Endothelial cell of umbilical vein (primary cell): ENCODE measurements around the gene PKN2. TPM values are rescaled to one million over a fixed set of nuclear protein-coding genes. Genes with fewer than 3 reads are reported as not detected.

Source experiments
- BruUV-seq: library from RNA; stranded (reverse); fragments of 400-500 nt; replicated peaks from 2 replicates; lab custom pipeline; 2021; lab: Mats Ljungman, UMichigan
- CTCF ChIA-PET: fragments of 300-600, 350-600 bp; sonication (Branson Sonifier 250); formaldehyde crosslinking; loops from one replicate; lab custom pipeline; 2021; ENCODE audit warnings: antibody characterized with exemption, inconsistent platforms; lab: Charles Lee
- POLR2A ChIA-PET: fragments of 300-600, 350-600 bp; sonication (Branson Sonifier 250); formaldehyde crosslinking; loops from one replicate; lab custom pipeline; 2021; ENCODE audit warnings: antibody characterized with exemption, inconsistent platforms; lab: Charles Lee
- DNase-seq: peaks from one replicate; pipeline ENCODE4 v3.0.0-alpha.2; 2011; ENCODE audit warnings: low read depth, low spot score
- FAIRE-seq: peaks from 2 replicates; lab custom pipeline; 2011; peaks lifted over from hg19 to GRCh38; lab: Jason Lieb, UNC
- H2AFZ ChIP-seq: 2 replicates; pipeline ENCODE4 v1.6.0; 2012; ENCODE audit warnings: low read depth, low read length, control low read depth, inconsistent platforms
- H3K27ac ChIP-seq: 2 replicates; pipeline ENCODE4 v1.5.1; 2011; ENCODE audit warnings: low read depth, mild to moderate bottlenecking, control low read depth, low read length, moderate library complexity; ENCODE audit not compliant: insufficient read depth
- H3K27me3 ChIP-seq, 2 experiments: 2 replicates each; pipeline versions ENCODE4 v1.6.0 to v1.6.1; 2011; ENCODE audit warnings: low read length in 2 of 2, mixed read lengths in 1 of 2; ENCODE audit not compliant: control insufficient read depth in 2 of 2, insufficient read depth in 2 of 2
- H3K36me3 ChIP-seq, 2 experiments: 2 replicates in 1 of 2; 3 replicates in 1 of 2; pipeline ENCODE4 v1.5.1; 2011; ENCODE audit warnings: low read length in 2 of 2, mild to moderate bottlenecking in 1 of 2, moderate library complexity in 1 of 2; ENCODE audit not compliant: control insufficient read depth in 2 of 2, insufficient read depth in 2 of 2; ENCODE audit errors: extremely low read depth in 1 of 2
- H3K4me1 ChIP-seq: 3 replicates; pipeline ENCODE4 v1.5.1; 2011; ENCODE audit warnings: mild to moderate bottlenecking, low read length; ENCODE audit not compliant: control insufficient read depth, insufficient read depth; ENCODE audit errors: extremely low read depth
- H3K4me2 ChIP-seq: 2 replicates; pipeline ENCODE4 v1.6.1; 2011; ENCODE audit warnings: low read length, control low read depth, mixed read lengths; ENCODE audit not compliant: insufficient read depth
- H3K4me3 ChIP-seq, 3 experiments: fragments of 200-600 bp in 1 of 3; sonication (generic), shearing (Covaris generic) in 1 of 3; replicated peaks in 1 of 3; 2 replicates each; pipeline ENCODE4 v1.5.1; 2011 to 2016; ENCODE audit warnings: control low read depth in 3 of 3, low read length in 3 of 3, mild to moderate bottlenecking in 2 of 3, inconsistent platforms in 1 of 3, low read depth in 1 of 3, moderate library complexity in 1 of 3; ENCODE audit not compliant: insufficient read depth in 1 of 3
- H3K79me2 ChIP-seq: 2 replicates; pipeline ENCODE4 v1.6.0; 2012; ENCODE audit warnings: low read length, inconsistent platforms; ENCODE audit not compliant: control insufficient read depth, insufficient read depth
- H3K9ac ChIP-seq: replicated peaks from 2 replicates; pipeline ENCODE3; 2011; ENCODE audit warnings: low read length, control low read depth; ENCODE audit not compliant: insufficient read depth; ENCODE audit errors: extremely low read depth
- H3K9me1 ChIP-seq: replicated peaks from 3 replicates; pipeline ENCODE4 v1.6.0; 2011; ENCODE audit warnings: mild to moderate bottlenecking, low read length; ENCODE audit not compliant: control insufficient read depth, insufficient read depth; ENCODE audit errors: extremely low read depth
- H3K9me3 ChIP-seq: replicated peaks from 2 replicates; pipeline ENCODE4 v1.5.1; 2012; ENCODE audit warnings: low read length, inconsistent platforms; ENCODE audit not compliant: control insufficient read depth, insufficient read depth
- H4K20me1 ChIP-seq: replicated peaks from 2 replicates; pipeline ENCODE3; 2011; ENCODE audit warnings: mild to moderate bottlenecking, low read length; ENCODE audit not compliant: control insufficient read depth, insufficient read depth; ENCODE audit errors: extremely low read depth
- CTCF ChIP-seq, 2 donors: IDR thresholded peaks; 1 replicate in 1 of 2; 2 replicates in 1 of 2; pipeline ENCODE4 v1.5.1; 2011; ENCODE audit warnings: low read length in 2 of 2, mild to moderate bottlenecking in 2 of 2, moderate library complexity in 2 of 2, control low read depth in 1 of 2, inconsistent platforms in 1 of 2, low read depth in 1 of 2; ENCODE audit not compliant: insufficient read depth in 1 of 2; ENCODE audit errors: extremely low read depth in 1 of 2
- EZH2 ChIP-seq: IDR thresholded peaks from 2 replicates; pipeline ENCODE4 v1.6.1; 2012; ENCODE audit warnings: borderline replicate concordance, low read depth, mild to moderate bottlenecking, moderate library complexity, low read length, inconsistent platforms; ENCODE audit not compliant: severe bottlenecking
- FOS ChIP-seq: IDR thresholded peaks from 2 replicates; pipeline ENCODE4 v1.6.1; 2011; ENCODE audit warnings: mild to moderate bottlenecking, low read length, moderate library complexity, borderline replicate concordance; ENCODE audit not compliant: insufficient read depth
- GATA2 ChIP-seq: IDR thresholded peaks from 2 replicates; pipeline ENCODE4 v1.7.0; 2011; ENCODE audit warnings: low read depth, mild to moderate bottlenecking, moderate library complexity, mixed read lengths, low read length; ENCODE audit not compliant: insufficient read length, insufficient read depth
- JUN ChIP-seq: IDR thresholded peaks from 2 replicates; pipeline ENCODE4 v1.6.1; 2011; ENCODE audit warnings: borderline replicate concordance, low read depth; ENCODE audit not compliant: insufficient read length, insufficient read depth
- MYC ChIP-seq: IDR thresholded peaks from one replicate; pipeline ENCODE4 v1.6.1; 2011; ENCODE audit warnings: mild to moderate bottlenecking, low read depth, low read length
- POLR2A ChIP-seq: IDR thresholded peaks from 2 replicates; pipeline ENCODE4 v1.6.1; 2012; ENCODE audit warnings: low read depth, mild to moderate bottlenecking, control low read depth, low read length
- POLR2AphosphoS5 ChIP-seq: IDR thresholded peaks from 2 replicates; pipeline ENCODE4 v1.6.1; 2012; ENCODE audit warnings: low read depth, mild to moderate bottlenecking, control low read depth, low read length, moderate library complexity; ENCODE audit not compliant: insufficient read depth
- dilution Hi-C: fragments of 300-500 bp; cut with MboI; formaldehyde crosslinking; loops from one replicate; pipeline ENCODE4 v1.15.0; 2019; ENCODE audit warnings: low sequenced_read_pairs; ENCODE audit not compliant: extremely low pct_ligation_motif_present
- intact Hi-C: fragments of 100-400 bp; cut with micrococcal nuclease; formaldehyde crosslinking; loops from one replicate; pipeline ENCODE4 v1.10.0; 2022
- polyA plus RNA-seq, 4 experiments: library from polyadenylated mRNA; depleted of rRNA in 3 of 4; stranded (reverse) in 3 of 4; unstranded in 1 of 4; fragments of >200 nt; gene quantifications; 2 replicates each; pipeline versions ENCODE4 v1.2.1 to v1.2.3, GENCODE V29; 2011 to 2012; ENCODE audit warnings: missing spikeins in 1 of 4
- total RNA-seq: library from RNA; stranded (reverse); gene quantifications from 2 replicates; pipeline ENCODE4 v1.2.3, GENCODE V29; 2021
- TF ChIP-seq, protein P1 (sequence below): IDR thresholded peaks from 2 replicates; pipeline ENCODE4 v1.6.1; 2011; ENCODE audit not compliant: insufficient read depth, insufficient read length

Gene PKN2
- total and polyA plus RNA-seq, 2 donors (not counting 3 experiments of a cell fraction or from before 2014, with no cell fraction given), result 11.5 to 47.3 TPM

DNA sequence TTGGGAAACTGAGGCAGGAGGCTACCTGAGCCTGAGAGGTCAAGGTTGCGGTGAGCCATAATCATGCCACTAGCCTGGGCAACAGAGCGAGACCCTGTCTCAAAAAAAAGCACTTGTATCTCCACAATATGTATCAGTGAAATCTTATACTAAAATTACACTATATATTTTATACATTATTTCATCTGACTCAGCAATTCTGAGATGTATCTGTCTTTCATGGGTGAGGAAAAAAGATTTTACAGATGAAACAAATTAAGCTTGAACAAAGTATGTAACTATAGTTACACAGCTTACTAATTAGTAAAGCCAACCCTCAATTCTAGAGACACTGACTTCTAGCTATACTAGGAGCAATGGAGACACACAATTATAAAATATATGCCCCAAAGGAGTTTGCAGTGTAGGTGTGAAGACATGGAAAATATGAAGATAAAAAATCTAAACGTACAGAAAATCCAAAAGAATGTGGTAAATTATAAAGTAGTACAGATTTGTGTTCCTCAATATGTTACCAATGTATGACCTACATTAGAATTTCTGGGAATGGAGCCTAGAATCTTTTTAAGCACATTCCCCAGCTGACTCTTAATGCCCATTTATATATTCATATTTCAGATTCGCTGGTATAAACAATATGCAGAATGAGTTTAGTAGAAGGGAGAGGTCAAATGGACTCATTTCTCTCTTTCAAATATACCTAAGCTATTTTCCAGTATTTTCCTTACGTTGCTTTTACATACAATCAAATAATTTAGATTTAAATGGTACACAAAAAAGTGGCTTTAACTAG, 192.7 kb downstream of the PKN2 start:
- Histone ChIP-seq H2AFZ (no peak overlapping the region), H3K79me2 (peaks cover 34% of the 10 kb centered on the region), H3K9ac (no peak overlapping the region), H3K4me2 (no peak overlapping the region), H3K9me3 (no peaks in the 10 kb centered on the region), H3K36me3 (peaks cover 0 to 4% of the 10 kb centered on the region in 2 experiments), H3K27ac (no peak overlapping the region), H3K4me1 (no peaks in the 10 kb centered on the region), H4K20me1 (no peaks in the 10 kb centered on the region), H3K4me3 (no peak overlapping the region), H3K9me1 (no peaks in the 10 kb centered on the region), H3K27me3 (no peaks in the 10 kb centered on the region)
- CTCF ChIA-PET, result interaction anchor here (0.6 to 5.1 kb wide), 18 partner anchors 11 to 696 kb away, joined by 3 to 108 read pairs (median 6); partner anchors contain the start of gene PKN2
- dilution Hi-C loops (no loop called here), intact Hi-C loops (loop anchor here (1.0 to 10.0 kb wide), 5 partner anchors 76 to 692 kb away; no protein-coding TSS in a partner anchor)
- no peak for DNase-seq
- TF ChIP-seq MYC (no peak), FOS (no peak), POLR2A (no peak), GATA2 (no peak), JUN (no peak), POLR2AphosphoS5 (no peak), EZH2 (no peak), CTCF (IDR thresholded peaks at IDR 0.05; ENCODE audit: extremely low read depth in 1 of 2, insufficient read depth in 1 of 2, low read depth in 1 of 2, low read length in 2 of 2) (no peak)
- TF ChIP-seq, protein P1, sequence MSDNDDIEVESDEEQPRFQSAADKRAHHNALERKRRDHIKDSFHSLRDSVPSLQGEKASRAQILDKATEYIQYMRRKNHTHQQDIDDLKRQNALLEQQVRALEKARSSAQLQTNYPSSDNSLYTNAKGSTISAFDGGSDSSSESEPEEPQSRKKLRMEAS, result no peak
- no peak for FAIRE-seq
- POLR2A ChIA-PET, result no interaction called here
- BruUV-seq, result no TSS peak
